Measurements from ENCODE around the gene ANAPC2. TPM values are rescaled to one million over a fixed set of nuclear protein-coding genes. Genes with fewer than 3 reads are reported as not detected.

Gene ANAPC2
- polyA plus RNA-seq, 3 donors: 1.9 to 76.8 (median 2.0) TPM

DNA sequence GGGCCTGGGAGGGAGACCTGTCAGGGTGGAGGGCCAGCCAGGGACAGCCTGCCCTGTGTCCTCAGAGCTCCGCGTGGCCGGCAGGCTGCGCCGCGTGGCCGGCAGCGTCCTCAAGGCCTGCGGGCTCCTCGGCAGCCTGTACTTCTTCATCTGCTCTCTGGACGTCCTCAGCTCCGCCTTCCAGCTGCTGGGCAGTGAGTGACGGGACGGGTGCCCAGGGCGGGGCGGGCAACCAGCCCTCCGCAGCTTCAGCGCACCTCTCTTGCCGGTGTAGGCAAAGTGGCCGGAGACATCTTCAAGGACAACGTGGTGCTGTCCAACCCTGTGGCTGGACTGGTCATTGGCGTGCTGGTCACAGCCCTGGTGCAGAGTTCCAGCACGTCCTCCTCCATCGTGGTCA, 44.1 kb upstream of the ANAPC2 start:
- no peak overlapping the region for H3K4me2 ChIP-seq (replicated peaks; ENCODE audit: extremely low read depth, low read length, poor library complexity, severe bottlenecking)
- H3K79me2 ChIP-seq (ENCODE audit: insufficient read depth, low read length): no peaks in the 10 kb centered on the region
- no peak overlapping the region for H2AFZ ChIP-seq (ENCODE audit: insufficient read depth, low read depth, low read length, poor library complexity, severe bottlenecking)
- H3K27me3 ChIP-seq (ENCODE audit: control insufficient read depth in 2 of 2, insufficient read depth in 2 of 2, low read length in 2 of 2): peaks cover 0 to 4% of the 10 kb centered on the region in 2 donors
- TF ChIP-seq, protein P1, sequence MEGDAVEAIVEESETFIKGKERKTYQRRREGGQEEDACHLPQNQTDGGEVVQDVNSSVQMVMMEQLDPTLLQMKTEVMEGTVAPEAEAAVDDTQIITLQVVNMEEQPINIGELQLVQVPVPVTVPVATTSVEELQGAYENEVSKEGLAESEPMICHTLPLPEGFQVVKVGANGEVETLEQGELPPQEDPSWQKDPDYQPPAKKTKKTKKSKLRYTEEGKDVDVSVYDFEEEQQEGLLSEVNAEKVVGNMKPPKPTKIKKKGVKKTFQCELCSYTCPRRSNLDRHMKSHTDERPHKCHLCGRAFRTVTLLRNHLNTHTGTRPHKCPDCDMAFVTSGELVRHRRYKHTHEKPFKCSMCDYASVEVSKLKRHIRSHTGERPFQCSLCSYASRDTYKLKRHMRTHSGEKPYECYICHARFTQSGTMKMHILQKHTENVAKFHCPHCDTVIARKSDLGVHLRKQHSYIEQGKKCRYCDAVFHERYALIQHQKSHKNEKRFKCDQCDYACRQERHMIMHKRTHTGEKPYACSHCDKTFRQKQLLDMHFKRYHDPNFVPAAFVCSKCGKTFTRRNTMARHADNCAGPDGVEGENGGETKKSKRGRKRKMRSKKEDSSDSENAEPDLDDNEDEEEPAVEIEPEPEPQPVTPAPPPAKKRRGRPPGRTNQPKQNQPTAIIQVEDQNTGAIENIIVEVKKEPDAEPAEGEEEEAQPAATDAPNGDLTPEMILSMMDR (IDR thresholded peaks at IDR 0.05): no peak
- no peak overlapping the region for H3K4me3 Mint-ChIP-seq
- H3K9me3 ChIP-seq (replicated peaks in 1 of 2; ENCODE audit: control insufficient read depth in 1 of 2, insufficient read depth in 1 of 2, low read length in 2 of 2): no peaks in the 10 kb centered on the region
- H3K4me1 ChIP-seq (ENCODE audit: control insufficient read depth in 1 of 2, insufficient read depth in 2 of 2, low read length in 2 of 2): peaks cover 13 to 16% of the 10 kb centered on the region in 2 donors
- H3K4me3 ChIP-seq (replicated peaks in 1 of 3; ENCODE audit: low read depth in 2 of 3, low read length in 3 of 3): no peak overlapping the region
- DNase-seq: no peak
- no peak overlapping the region for H3K9ac ChIP-seq (ENCODE audit: insufficient read depth, low read length, poor library complexity, severe bottlenecking)
- H3K27me3 Mint-ChIP-seq (ENCODE audit: low read depth in 3 of 3): peaks cover 2 to 41% (median 9%) of the 10 kb centered on the region in 3 donors
- intact Hi-C loops (cut with micrococcal nuclease): no loop called here
- H3K9me3 Mint-ChIP-seq: peaks cover 0 to 4% (median 0%) of the 10 kb centered on the region in 7 donors
- H3K27ac Mint-ChIP-seq: no peak overlapping the region
- 94% methylated on average over 24 of the region's 24 CpGs for WGBS (ENCODE audit: insufficient coverage)
- H4K20me1 ChIP-seq (ENCODE audit: insufficient read depth, low read length): no peaks in the 10 kb centered on the region
- no peaks in the 10 kb centered on the region for H3K36me3 Mint-ChIP-seq
- no peak overlapping the region for H3K27ac ChIP-seq (ENCODE audit: low read depth in 1 of 2, low read length in 2 of 2)
- H3K4me1 Mint-ChIP-seq: peaks cover 10% of the 10 kb centered on the region
- no peaks in the 10 kb centered on the region for H3K36me3 ChIP-seq (replicated peaks in 1 of 2; ENCODE audit: control insufficient read depth in 1 of 2, insufficient read depth in 2 of 2, low read length in 2 of 2)

DNA sequence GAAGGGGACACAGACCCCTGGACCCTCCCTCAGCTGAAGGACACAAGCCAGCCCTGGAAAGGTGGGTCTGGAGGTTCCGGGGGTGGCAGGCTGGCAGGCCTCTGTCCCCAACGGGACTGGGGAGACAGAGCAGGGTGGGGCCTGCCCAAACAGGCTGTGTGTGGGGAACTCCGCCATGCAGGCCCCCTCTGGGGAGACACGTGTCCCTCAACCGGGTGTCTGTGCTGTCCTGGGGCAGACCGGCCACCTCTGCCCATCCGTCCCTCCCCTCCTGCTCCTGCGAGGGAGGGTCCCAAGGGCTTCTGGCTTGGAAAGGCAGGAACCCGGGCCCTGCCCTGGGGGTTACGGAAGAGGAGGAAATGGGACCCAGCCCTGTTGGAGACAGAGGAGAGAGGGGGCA, 43.7 kb upstream of the ANAPC2 start:
- Histone ChIP-seq H2AFZ (ENCODE audit: insufficient read depth, low read depth, low read length, poor library complexity, severe bottlenecking) (no peak overlapping the region), H3K4me3 (replicated peaks in 1 of 3; ENCODE audit: low read depth in 2 of 3, low read length in 3 of 3) (no peak overlapping the region), H3K27me3 (ENCODE audit: control insufficient read depth in 2 of 2, insufficient read depth in 2 of 2, low read length in 2 of 2) (peaks cover 0 to 4% of the 10 kb centered on the region in 2 donors), H3K9ac (ENCODE audit: insufficient read depth, low read length, poor library complexity, severe bottlenecking) (no peak overlapping the region), H3K79me2 (ENCODE audit: insufficient read depth, low read length) (no peaks in the 10 kb centered on the region), H3K4me1 (ENCODE audit: control insufficient read depth in 1 of 2, insufficient read depth in 2 of 2, low read length in 2 of 2) (peaks cover 11 to 12% of the 10 kb centered on the region in 2 donors), H3K9me3 (replicated peaks in 1 of 2; ENCODE audit: control insufficient read depth in 1 of 2, insufficient read depth in 1 of 2, low read length in 2 of 2) (no peaks in the 10 kb centered on the region), H3K36me3 (replicated peaks in 1 of 2; ENCODE audit: control insufficient read depth in 1 of 2, insufficient read depth in 2 of 2, low read length in 2 of 2) (no peaks in the 10 kb centered on the region), H4K20me1 (ENCODE audit: insufficient read depth, low read length) (no peaks in the 10 kb centered on the region), H3K27ac (ENCODE audit: low read depth in 1 of 2, low read length in 2 of 2) (no peak overlapping the region), H3K4me2 (replicated peaks; ENCODE audit: extremely low read depth, low read length, poor library complexity, severe bottlenecking) (no peak overlapping the region)
- intact Hi-C loops (cut with micrococcal nuclease): no loop called here
- TF ChIP-seq, protein P1 (IDR thresholded peaks at IDR 0.05): no peak
- 83% methylated on average over 9 of the region's 10 CpGs for WGBS (ENCODE audit: insufficient coverage)
- H3K27me3 Mint-ChIP-seq (ENCODE audit: low read depth in 3 of 3): peaks cover 2 to 44% (median 10%) of the 10 kb centered on the region in 3 donors
- peaks cover 0 to 4% (median 0%) of the 10 kb centered on the region in 7 donors for H3K9me3 Mint-ChIP-seq
- H3K27ac Mint-ChIP-seq: no peak overlapping the region
- no peak overlapping the region for H3K4me3 Mint-ChIP-seq
- peaks cover 7% of the 10 kb centered on the region for H3K4me1 Mint-ChIP-seq
- DNase-seq: no peak
- H3K36me3 Mint-ChIP-seq: no peaks in the 10 kb centered on the region

Measured in CD14-positive monocyte (primary cell).